Hepatocyte (in vitro differentiated cells): ENCODE data around the gene PIGS. TPM values are rescaled to one million over a fixed set of nuclear protein-coding genes. Genes with fewer than 3 reads are reported as not detected.

ENCODE experiments used
- DNase-seq: peaks from one replicate; pipeline ENCODE4 v3.0.0-alpha.2; 2016; ENCODE audit warnings: low spot score
- H2AFZ ChIP-seq: fragments of 200-600 bp; sonication (generic); 2 replicates; pipeline ENCODE4 v1.6.0; 2016; ENCODE audit warnings: antibody characterized with exemption, mild to moderate bottlenecking
- H3K27ac ChIP-seq: fragments of 200-600 bp; sonication (generic); 2 replicates; pipeline ENCODE4 v1.5.1; 2016; ENCODE audit warnings: mild to moderate bottlenecking
- H3K27me3 ChIP-seq: fragments of 200-600 bp; sonication (generic); 2 replicates; pipeline ENCODE4 v1.6.1; 2016
- H3K36me3 ChIP-seq: fragments of 200-600 bp; sonication (generic); replicated peaks from 2 replicates; pipeline ENCODE4 v1.5.1; 2016; ENCODE audit warnings: low read depth; ENCODE audit not compliant: insufficient read depth
- H3K4me1 ChIP-seq: fragments of 200-600 bp; sonication (generic); 2 replicates; pipeline ENCODE4 v1.5.1; 2016; ENCODE audit warnings: mild to moderate bottlenecking, moderate library complexity; ENCODE audit not compliant: insufficient read depth
- H3K4me2 ChIP-seq: fragments of 200-600 bp; sonication (generic); 2 replicates; pipeline ENCODE4 v1.6.0; 2016
- H3K4me3 ChIP-seq: fragments of 200-600 bp; sonication (generic); 2 replicates; pipeline ENCODE4 v1.5.1; 2016; ENCODE audit warnings: mild to moderate bottlenecking
- H3K79me2 ChIP-seq: fragments of 200-600 bp; sonication (generic); 2 replicates; pipeline ENCODE4 v1.6.0; 2017; ENCODE audit warnings: mild to moderate bottlenecking
- H3K9me2 ChIP-seq: fragments of 200-600 bp; sonication (generic); replicated peaks from 2 replicates; pipeline ENCODE4 v1.6.0; 2017; ENCODE audit warnings: mild to moderate bottlenecking; ENCODE audit not compliant: insufficient read depth
- H3K9me3 ChIP-seq: fragments of 200-600 bp; sonication (generic); 2 replicates; pipeline ENCODE4 v1.5.1; 2016; ENCODE audit warnings: low read depth, mild to moderate bottlenecking
- H4K20me1 ChIP-seq: fragments of 200-600 bp; sonication (generic); 2 replicates; pipeline ENCODE4 v1.6.0; 2016; ENCODE audit warnings: mild to moderate bottlenecking; ENCODE audit not compliant: insufficient read depth, poor library complexity, severe bottlenecking
- CTCF ChIP-seq: fragments of 200-600 bp; sonication (generic); IDR thresholded peaks from 2 replicates; pipeline ENCODE4 v1.5.1; 2016; ENCODE audit warnings: antibody characterized with exemption, mild to moderate bottlenecking; ENCODE audit not compliant: poor library complexity
- EZH2 ChIP-seq: fragments of 200-600 bp; sonication (generic); IDR thresholded peaks from 2 replicates; pipeline ENCODE4 v1.6.1; 2016; ENCODE audit warnings: antibody characterized with exemption, mild to moderate bottlenecking, borderline replicate concordance
- EZH2phosphoT487 ChIP-seq: fragments of 200-600 bp; sonication (generic); IDR thresholded peaks from one replicate; pipeline ENCODE4 v1.6.1; 2018; ENCODE audit warnings: antibody characterized with exemption, mild to moderate bottlenecking, low read depth, moderate library complexity; ENCODE audit not compliant: unreplicated experiment, severe bottlenecking
- WGBS: methylation state at CpG from one replicate; pipeline ENCODE4 v1.1.6; 2016; ENCODE audit warnings: low lambda C conversion rate; ENCODE audit errors: missing lambda C conversion rate; 5-methylcytosine and 5-hydroxymethylcytosine counted together
- polyA plus RNA-seq: library from polyadenylated mRNA; unstranded; fragments of >200 nt; fragmentation: Nextera tagmentation; extraction: Ambion mirVana; gene quantifications from 2 replicates; pipeline ENCODE4 v1.2.1, GENCODE V29; 2016
- total RNA-seq: library from RNA; depleted of rRNA; stranded (reverse); fragments of >200 nt; gene quantifications from 2 replicates; pipeline ENCODE4 v1.2.3, GENCODE V29; 2014

The PIGS gene
- total and polyA plus RNA-seq, 2 experiments from 2014 or later: 59.1 to 65.4 TPM

DNA sequence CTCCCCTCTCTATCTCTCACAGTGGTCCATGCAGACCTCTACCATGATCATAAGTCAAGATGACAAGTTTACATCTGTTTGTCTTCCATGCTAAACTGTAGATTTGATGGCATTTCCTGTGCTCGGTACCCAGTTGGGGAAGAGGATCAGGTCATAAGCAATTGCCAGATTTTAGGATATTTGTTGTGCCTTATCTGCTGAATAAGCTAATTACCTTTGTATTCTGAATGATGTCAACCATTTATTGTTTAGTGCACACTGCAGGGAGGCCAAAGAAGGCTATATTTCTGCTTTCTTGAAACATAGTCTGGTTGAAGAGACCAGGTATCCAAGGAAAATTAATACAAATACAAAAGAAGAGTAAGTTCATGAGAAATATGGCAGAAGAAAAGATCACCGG is 11.2 kb upstream of the PIGS start:
- Histone ChIP-seq H3K9me2 (no peaks in the 10 kb centered on the region), H3K9me3 (no peaks in the 10 kb centered on the region), H3K36me3 (no peaks in the 10 kb centered on the region), H3K4me3 (no peak overlapping the region), H3K4me2 (no peak overlapping the region), H3K27ac (no peak overlapping the region), H3K79me2 (no peaks in the 10 kb centered on the region), H3K4me1 (no peaks in the 10 kb centered on the region), H4K20me1 (no peaks in the 10 kb centered on the region), H2AFZ (no peak overlapping the region), H3K27me3 (no peaks in the 10 kb centered on the region)
- DNase-seq: no peak
- TF ChIP-seq EZH2: no peak
- no peak for TF ChIP-seq CTCF
- no peak for TF ChIP-seq EZH2phosphoT487
- 99% methylated on average over 2 of the region's 2 CpGs for WGBS

GRCh38 chr17:28580959-28581358 is 9.6 kb upstream of the PIGS start:
- no peak overlapping the region for H3K27ac ChIP-seq
- no peaks in the 10 kb centered on the region for H3K27me3 ChIP-seq
- no peaks in the 10 kb centered on the region for H4K20me1 ChIP-seq
- no peaks in the 10 kb centered on the region for H3K4me1 ChIP-seq
- no peaks in the 10 kb centered on the region for H3K36me3 ChIP-seq
- H3K79me2 ChIP-seq: no peaks in the 10 kb centered on the region
- DNase-seq: no peak
- no peak for TF ChIP-seq CTCF
- TF ChIP-seq EZH2: no peak
- no peak for TF ChIP-seq EZH2phosphoT487
- H3K9me2 ChIP-seq: no peaks in the 10 kb centered on the region
- 100% methylated on average over 3 of the region's 3 CpGs for whole genome bisulfite sequencing
- H3K4me3 ChIP-seq: no peak overlapping the region
- no peak overlapping the region for H2AFZ ChIP-seq
- no peak overlapping the region for H3K4me2 ChIP-seq
- no peaks in the 10 kb centered on the region for H3K9me3 ChIP-seq

GRCh38 chr17:28579526-28579925 is 8.2 kb upstream of the PIGS start:
- Histone ChIP-seq H3K79me2 (no peaks in the 10 kb centered on the region), H3K4me3 (no peak overlapping the region), H3K4me1 (no peaks in the 10 kb centered on the region), H3K4me2 (no peak overlapping the region), H3K9me3 (no peaks in the 10 kb centered on the region), H3K36me3 (no peaks in the 10 kb centered on the region), H2AFZ (no peak overlapping the region), H3K27me3 (no peaks in the 10 kb centered on the region), H3K9me2 (no peaks in the 10 kb centered on the region), H4K20me1 (no peaks in the 10 kb centered on the region), H3K27ac (no peak overlapping the region)
- no peak for DNase-seq
- WGBS: 95% methylated on average over 4 of the region's 4 CpGs
- TF ChIP-seq EZH2: no peak
- TF ChIP-seq EZH2phosphoT487: no peak
- TF ChIP-seq CTCF: no peak
